ENCODE results near the gene CCDC197. TPM values are rescaled to one million over a fixed set of nuclear protein-coding genes. Genes with fewer than 3 reads are reported as not detected.

CCDC197 gene
- total and polyA plus RNA-seq, 9 of the 15 experiments (the other 6 are each of a cell fraction or from before 2014, with no cell fraction given), result not detected

- TF ChIP-seq, protein P1, sequence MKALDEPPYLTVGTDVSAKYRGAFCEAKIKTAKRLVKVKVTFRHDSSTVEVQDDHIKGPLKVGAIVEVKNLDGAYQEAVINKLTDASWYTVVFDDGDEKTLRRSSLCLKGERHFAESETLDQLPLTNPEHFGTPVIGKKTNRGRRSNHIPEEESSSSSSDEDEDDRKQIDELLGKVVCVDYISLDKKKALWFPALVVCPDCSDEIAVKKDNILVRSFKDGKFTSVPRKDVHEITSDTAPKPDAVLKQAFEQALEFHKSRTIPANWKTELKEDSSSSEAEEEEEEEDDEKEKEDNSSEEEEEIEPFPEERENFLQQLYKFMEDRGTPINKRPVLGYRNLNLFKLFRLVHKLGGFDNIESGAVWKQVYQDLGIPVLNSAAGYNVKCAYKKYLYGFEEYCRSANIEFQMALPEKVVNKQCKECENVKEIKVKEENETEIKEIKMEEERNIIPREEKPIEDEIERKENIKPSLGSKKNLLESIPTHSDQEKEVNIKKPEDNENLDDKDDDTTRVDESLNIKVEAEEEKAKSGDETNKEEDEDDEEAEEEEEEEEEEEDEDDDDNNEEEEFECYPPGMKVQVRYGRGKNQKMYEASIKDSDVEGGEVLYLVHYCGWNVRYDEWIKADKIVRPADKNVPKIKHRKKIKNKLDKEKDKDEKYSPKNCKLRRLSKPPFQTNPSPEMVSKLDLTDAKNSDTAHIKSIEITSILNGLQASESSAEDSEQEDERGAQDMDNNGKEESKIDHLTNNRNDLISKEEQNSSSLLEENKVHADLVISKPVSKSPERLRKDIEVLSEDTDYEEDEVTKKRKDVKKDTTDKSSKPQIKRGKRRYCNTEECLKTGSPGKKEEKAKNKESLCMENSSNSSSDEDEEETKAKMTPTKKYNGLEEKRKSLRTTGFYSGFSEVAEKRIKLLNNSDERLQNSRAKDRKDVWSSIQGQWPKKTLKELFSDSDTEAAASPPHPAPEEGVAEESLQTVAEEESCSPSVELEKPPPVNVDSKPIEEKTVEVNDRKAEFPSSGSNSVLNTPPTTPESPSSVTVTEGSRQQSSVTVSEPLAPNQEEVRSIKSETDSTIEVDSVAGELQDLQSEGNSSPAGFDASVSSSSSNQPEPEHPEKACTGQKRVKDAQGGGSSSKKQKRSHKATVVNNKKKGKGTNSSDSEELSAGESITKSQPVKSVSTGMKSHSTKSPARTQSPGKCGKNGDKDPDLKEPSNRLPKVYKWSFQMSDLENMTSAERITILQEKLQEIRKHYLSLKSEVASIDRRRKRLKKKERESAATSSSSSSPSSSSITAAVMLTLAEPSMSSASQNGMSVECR (CRISPR knock-in tag; IDR thresholded peaks at IDR 0.05), result no peak
- TF ChIP-seq TGIF2 (CRISPR knock-in tag; IDR thresholded peaks at IDR 0.05) (no peak), ZFP36 (IDR thresholded peaks at IDR 0.05; ENCODE audit: low read depth, low read length, partially characterized antibody) (no peak), SNIP1 (IDR thresholded peaks at IDR 0.05; ENCODE audit: low read depth) (no peak)
- TF ChIP-seq, protein P2, sequence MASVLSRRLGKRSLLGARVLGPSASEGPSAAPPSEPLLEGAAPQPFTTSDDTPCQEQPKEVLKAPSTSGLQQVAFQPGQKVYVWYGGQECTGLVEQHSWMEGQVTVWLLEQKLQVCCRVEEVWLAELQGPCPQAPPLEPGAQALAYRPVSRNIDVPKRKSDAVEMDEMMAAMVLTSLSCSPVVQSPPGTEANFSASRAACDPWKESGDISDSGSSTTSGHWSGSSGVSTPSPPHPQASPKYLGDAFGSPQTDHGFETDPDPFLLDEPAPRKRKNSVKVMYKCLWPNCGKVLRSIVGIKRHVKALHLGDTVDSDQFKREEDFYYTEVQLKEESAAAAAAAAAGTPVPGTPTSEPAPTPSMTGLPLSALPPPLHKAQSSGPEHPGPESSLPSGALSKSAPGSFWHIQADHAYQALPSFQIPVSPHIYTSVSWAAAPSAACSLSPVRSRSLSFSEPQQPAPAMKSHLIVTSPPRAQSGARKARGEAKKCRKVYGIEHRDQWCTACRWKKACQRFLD (CRISPR knock-in tag; IDR thresholded peaks at IDR 0.05), result no peak
- TF ChIP-seq, protein P3, sequence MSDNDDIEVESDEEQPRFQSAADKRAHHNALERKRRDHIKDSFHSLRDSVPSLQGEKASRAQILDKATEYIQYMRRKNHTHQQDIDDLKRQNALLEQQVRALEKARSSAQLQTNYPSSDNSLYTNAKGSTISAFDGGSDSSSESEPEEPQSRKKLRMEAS (CRISPR knock-in tag; IDR thresholded peaks at IDR 0.05), result no peak
Observed at GRCh38 chr14:93954516-93954830, 42.6 kb upstream of the CCDC197 start (continued).
